ENCODE measurements around the gene SFI1. TPM values are rescaled to one million over a fixed set of nuclear protein-coding genes. Genes with fewer than 3 reads are reported as not detected.
"Not testable (repeated sequence)": the region's sequence is repeated elsewhere in the genome, so short reads cannot be mapped to it uniquely, and the experiment has no call there.

Gene SFI1
- total RNA-seq, 2 donors from 2014 or later: 6.5 to 6.8 TPM

DNA sequence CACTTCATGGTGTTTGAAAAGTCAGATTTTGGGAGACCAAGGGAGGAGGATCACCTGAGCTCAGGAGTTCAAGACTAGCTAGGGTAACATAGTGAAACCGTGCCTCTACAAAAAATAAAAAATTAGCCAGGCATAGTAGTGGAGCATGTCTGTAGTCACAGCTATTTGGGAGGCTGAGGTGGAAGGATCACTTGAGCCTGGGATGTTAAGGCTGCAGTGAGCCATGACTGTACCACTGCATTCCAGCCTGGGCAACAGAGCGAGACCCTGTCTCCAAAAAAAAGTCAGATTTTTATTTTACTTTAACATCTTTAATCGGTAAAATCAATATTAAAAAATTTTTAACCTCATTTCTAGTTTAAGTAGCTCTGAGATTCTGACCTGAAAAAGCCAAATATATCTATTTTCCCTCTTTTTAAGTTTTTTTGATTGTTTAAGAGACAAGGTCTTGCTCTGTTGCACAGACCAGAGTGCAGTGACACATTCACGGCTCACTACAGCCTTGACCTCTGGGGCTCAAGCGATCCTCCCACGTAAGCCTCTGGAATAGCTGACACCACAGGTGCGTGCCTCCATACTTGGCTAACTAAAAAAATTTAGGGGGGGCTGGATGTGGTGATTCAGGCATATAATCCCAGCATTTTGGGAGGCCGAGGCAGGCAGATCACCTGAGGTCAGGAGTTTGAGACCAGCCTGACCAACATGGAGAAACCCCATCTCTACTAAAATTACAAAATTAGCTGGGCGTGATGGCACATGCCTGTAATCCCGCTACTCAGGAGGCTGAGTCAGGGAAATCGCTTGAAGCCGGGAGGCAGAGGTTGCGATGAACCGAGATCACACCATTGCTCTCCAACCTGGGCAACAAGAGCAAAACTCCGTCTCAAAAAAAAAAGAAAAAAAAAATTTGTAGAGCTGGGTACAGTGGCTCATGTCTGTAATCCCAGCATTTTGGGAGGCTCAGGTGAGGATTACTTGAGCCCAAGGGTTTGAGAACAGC lies 48.4 kb downstream of the SFI1 start:
- TF ChIP-seq, protein P1, sequence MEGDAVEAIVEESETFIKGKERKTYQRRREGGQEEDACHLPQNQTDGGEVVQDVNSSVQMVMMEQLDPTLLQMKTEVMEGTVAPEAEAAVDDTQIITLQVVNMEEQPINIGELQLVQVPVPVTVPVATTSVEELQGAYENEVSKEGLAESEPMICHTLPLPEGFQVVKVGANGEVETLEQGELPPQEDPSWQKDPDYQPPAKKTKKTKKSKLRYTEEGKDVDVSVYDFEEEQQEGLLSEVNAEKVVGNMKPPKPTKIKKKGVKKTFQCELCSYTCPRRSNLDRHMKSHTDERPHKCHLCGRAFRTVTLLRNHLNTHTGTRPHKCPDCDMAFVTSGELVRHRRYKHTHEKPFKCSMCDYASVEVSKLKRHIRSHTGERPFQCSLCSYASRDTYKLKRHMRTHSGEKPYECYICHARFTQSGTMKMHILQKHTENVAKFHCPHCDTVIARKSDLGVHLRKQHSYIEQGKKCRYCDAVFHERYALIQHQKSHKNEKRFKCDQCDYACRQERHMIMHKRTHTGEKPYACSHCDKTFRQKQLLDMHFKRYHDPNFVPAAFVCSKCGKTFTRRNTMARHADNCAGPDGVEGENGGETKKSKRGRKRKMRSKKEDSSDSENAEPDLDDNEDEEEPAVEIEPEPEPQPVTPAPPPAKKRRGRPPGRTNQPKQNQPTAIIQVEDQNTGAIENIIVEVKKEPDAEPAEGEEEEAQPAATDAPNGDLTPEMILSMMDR (IDR thresholded peaks at IDR 0.05): no peak

DNA sequence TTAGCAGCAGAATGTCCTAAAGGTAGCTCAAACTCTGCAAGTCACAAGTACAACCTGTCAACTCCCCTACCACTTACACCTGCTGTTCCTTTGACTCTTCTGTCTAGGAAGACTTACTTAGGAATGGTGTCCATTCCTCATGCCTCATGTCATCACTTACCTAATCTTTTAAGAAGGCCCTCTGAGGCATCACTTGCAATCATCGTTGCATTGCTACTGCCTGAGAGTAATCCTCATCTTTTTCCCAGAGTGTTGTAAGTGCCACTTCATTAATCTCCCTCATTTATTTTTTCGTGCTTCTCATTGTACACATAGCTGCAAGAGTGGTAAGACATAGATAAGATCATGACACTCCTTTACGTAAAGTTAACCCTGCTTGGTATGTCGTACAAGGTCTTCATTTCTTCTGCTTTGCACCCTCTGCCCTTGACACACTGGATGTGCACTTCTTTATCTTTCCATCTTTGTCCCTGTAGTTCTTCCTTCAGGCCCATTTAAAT lies 54.6 kb downstream of the SFI1 start:
- TF ChIP-seq, protein P1 (IDR thresholded peaks at IDR 0.05): no peak
- Histone ChIP-seq H3K27ac (no peak overlapping the region), H3K4me3 (no peak overlapping the region), H3K27me3 (no peaks in the 10 kb centered on the region), H3K4me1 (no peaks in the 10 kb centered on the region), H3K9me3 (no peaks in the 10 kb centered on the region), H3K36me3 (peaks cover 7% of the 10 kb centered on the region)
- DNase-seq (ENCODE audit: low spot score): no peak

More for the DNA sequence above, 48.4 kb downstream of the SFI1 start:
- Histone ChIP-seq H3K27ac (no peak overlapping the region), H3K4me1 (no peaks in the 10 kb centered on the region), H3K4me3 (no peak overlapping the region), H3K9me3 (no peaks in the 10 kb centered on the region), H3K27me3 (no peaks in the 10 kb centered on the region), H3K36me3 (no peaks in the 10 kb centered on the region)
- no peak for DNase-seq (ENCODE audit: low spot score)

DNA sequence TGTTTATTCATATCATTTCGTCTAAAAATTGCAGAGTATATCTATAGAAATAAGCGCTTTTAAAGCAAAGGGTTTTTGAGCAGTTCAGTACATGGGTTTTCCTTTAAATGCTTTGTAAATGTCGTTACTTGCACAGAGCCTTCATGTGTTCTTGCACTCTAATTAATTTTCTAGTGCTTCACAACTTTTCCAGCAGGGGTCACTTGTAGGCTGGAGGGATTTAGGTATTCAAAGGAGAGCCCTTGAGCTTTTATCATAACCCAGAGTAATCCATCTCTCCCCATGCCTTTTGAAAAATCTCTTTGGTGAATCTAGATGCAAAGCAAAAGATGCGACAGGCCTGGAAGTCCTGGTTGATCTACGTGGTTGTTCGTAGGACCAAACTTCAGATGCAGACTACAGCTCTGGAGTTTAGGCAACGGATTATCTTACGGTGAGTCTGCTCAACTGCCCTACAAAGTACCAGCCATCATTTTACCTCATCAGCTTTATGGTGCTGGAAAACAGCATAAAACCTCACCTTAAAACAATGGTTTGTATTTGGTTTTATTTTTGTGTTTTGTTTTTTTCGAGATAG lies 60.4 kb downstream of the SFI1 start:
- DNase-seq (ENCODE audit: low spot score): no peak
- TF ChIP-seq, protein P1 (IDR thresholded peaks at IDR 0.05): peak; percentile 28 to 69
- Histone ChIP-seq H3K27ac (no peak overlapping the region), H3K9me3 (no peaks in the 10 kb centered on the region), H3K4me1 (no peaks in the 10 kb centered on the region), H3K27me3 (no peaks in the 10 kb centered on the region), H3K4me3 (no peak overlapping the region), H3K36me3 (no peaks in the 10 kb centered on the region)

DNA sequence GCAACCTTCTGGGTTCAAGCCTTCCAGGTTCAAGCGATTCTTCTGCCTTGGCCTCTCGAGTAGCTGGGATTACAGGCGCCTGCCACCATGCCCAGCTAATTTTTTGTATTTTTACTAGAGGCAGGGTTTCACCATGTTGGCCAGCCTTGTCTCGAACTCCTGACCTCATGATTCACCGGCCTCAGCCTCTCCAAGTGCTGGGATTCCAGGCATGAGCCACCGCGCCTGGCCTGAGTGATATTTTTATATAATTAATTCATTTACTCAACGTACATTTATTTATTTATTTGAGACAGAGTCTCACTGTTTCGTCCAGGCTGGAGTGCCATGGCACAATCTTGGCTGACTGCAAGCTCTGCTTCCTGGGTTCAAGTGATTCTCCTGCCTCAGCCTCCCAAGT lies 62.2 kb downstream of the SFI1 start:
- H3K36me3 ChIP-seq; H3K27me3 ChIP-seq; H3K27ac ChIP-seq; H3K9me3 ChIP-seq; H3K4me1 ChIP-seq; H3K4me3 ChIP-seq; DNase-seq (ENCODE audit: low spot score): not testable (repeated sequence)

DNA sequence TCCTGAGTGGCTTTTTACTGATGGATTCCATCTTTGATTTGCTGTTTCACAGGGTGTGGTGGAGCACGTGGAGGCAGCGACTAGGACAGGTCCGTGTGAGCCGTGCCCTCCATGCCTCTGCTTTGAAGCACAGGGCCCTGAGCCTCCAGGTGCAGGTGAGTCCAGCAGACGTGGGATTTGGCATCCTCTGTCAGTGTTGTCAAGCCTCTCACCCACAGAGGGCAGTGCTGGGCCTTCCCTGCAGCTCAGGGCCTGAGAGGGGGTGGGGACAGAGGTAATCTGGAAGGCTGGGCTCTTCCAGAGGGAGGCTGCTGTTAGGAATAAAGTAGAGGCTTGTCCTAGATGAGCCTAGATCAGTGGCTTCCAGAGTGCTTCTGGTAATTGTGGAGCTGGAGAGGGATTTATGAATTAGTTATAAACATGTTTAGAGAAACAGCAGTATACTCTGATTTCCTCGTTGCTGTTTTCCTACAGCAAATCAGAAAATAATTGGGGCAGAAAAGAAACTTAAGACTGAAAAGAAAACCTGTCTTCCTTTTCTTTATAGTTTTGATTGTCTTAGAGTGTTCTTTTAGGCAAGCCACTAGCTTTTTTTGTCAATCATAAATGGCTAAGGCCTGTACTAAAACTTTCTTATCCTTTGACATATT lies 65.0 kb downstream of the SFI1 start:
- Histone ChIP-seq H3K9me3 (no peaks in the 10 kb centered on the region), H3K27me3 (no peaks in the 10 kb centered on the region), H3K4me1 (no peaks in the 10 kb centered on the region), H3K27ac (no peak overlapping the region), H3K4me3 (no peak overlapping the region), H3K36me3 (no peaks in the 10 kb centered on the region)
- DNase-seq (ENCODE audit: low spot score): peak; percentile 73
- TF ChIP-seq, protein P1 (IDR thresholded peaks at IDR 0.05): peak; percentile 23 to 78

DNA sequence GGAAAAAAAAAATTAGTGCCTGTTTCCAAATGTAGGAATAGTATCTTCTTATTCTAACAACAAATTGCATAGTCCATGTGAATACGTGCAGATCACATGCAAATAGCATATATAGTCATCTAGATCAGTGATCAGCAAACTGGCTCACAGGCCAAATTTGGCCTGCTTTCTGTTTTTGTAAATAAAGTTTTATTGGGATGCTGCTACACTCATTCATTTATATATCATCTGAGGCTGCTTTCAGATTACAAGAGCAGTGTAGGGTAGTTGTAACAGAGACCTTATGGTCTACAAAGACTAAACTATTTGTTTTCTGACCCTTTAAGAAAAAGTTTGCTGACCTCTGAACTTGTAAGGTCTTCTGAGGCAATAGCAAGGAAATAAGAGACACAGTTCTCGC lies 65.6 kb downstream of the SFI1 start:
- Histone ChIP-seq H3K4me1 (no peaks in the 10 kb centered on the region), H3K9me3 (no peaks in the 10 kb centered on the region), H3K36me3 (no peaks in the 10 kb centered on the region), H3K27me3 (no peaks in the 10 kb centered on the region), H3K4me3 (no peak overlapping the region), H3K27ac (no peak overlapping the region)
- TF ChIP-seq, protein P1 (IDR thresholded peaks at IDR 0.05): no peak
- no peak for DNase-seq (ENCODE audit: low spot score)

Measured in right atrium auricular region (tissue), 2 donors.